AG08395 (cell line): Measurements from ENCODE around the gene GALNT14.
"Not testable (repeated sequence)": the region's sequence is repeated elsewhere in the genome, so short reads cannot be mapped to it uniquely, and the experiment has no call there.

Source experiments
- DNase-seq: peaks from one replicate; pipeline ENCODE4 v3.0.0; 2012; ENCODE audit warnings: mixed read lengths, low spot score

Gene GALNT14, protein sequence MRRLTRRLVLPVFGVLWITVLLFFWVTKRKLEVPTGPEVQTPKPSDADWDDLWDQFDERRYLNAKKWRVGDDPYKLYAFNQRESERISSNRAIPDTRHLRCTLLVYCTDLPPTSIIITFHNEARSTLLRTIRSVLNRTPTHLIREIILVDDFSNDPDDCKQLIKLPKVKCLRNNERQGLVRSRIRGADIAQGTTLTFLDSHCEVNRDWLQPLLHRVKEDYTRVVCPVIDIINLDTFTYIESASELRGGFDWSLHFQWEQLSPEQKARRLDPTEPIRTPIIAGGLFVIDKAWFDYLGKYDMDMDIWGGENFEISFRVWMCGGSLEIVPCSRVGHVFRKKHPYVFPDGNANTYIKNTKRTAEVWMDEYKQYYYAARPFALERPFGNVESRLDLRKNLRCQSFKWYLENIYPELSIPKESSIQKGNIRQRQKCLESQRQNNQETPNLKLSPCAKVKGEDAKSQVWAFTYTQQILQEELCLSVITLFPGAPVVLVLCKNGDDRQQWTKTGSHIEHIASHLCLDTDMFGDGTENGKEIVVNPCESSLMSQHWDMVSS

DNA sequence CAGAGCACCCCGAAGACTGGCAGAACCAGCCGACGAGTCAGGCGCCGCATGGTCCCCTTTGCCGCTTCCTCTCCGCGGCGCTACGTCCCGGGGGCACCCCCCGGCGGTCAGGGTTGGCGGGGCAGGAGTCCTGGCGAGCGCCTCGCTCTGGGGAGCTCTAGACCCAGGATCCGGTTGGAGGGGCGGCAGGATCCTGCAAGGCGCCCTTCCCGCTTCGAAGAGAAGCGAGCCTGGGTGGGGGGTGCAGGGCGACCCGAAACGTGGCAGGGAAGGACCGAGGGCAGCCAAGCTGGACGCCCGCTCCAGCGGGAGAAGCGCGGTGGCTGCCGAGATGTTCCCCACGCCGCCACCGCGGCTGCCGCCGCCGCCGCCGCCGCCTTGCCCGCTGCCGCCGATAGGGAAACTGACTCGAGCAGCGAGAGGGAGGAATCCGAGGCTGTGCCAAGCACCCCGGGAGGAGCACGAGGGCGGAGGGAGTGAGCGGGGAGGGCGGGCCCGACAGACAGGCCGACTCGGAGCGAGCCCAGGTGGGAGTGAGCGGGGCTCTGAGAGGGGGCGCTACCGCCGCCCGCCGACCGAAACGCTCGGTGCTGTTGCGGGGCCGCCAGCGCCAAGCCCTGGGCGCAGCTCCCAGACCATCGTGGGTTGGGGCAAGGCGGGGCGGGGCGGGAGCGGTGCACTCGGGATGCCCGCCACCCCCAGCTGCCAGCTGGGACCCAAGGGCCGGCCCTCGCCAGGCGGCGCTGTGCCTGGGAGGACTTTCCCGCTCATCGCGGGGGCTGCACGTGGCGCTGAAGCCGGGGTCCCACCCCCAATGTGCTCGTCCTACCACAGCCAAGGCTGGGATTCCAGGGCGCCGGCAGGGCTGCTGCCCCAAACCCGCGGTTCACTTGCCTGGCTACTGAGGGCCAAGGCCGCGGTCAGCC lies at the start of gene GALNT14:
Gene GALNT14 (minus strand): TSS at position 404 of the 926 bp plus-strand sequence. CDS start 354 bp downstream, at position 50.
- DNase-seq = peak; percentile 63

DNA sequence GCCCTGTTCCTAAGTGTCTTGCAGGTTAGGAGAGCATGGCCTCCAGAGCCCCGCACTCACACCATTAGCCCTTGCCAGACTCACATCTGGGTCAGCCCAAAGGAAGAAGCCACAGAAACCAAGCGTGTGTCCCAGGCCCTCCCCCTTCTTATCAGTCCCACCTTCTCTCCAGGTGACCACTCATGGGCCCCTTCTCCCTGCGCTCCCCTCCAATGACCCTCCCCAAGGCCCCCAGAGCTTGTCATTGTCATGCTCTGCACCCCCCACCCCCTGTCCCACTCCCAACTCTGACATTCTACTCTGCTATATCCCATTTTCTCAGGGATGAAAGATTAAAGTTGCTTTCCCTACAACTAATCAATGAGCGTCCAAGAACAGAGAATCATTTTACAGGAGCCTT lies 48.9 kb upstream of the GALNT14 start:
- DNase-seq = no peak

- not testable (repeated sequence) for DNase-seq
Measured at GRCh38 chr2:31183973-31184372, 45.7 kb upstream of the GALNT14 start.

DNA sequence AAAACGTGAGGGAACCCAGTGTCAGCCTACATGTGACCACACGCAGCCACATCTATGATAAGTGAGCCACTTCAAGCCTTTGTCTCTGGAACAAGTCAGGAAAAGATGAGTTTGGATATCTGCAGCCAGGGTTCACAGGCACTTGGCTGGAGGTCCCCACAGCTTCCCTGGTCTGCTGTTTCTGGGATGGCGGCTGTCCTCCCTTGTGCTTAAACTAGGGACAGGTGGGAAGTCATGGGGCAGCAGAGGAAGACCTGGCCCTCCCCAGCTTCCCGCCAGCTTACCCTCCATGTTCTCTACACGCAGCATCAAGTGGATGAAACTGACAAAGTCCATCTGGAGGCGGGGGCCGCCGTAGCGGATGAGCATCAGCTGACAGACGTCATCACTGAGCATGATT lies 38.5 kb upstream of the GALNT14 start:
- no peak for DNase-seq

GRCh38 chr2:31171142-31171541 lies 32.9 kb upstream of the GALNT14 start:
- no peak for DNase-seq

- DNase-seq = peak; percentile 84
Measured at GRCh38 chr2:31170071-31170698, 31.9 kb upstream of the GALNT14 start.

DNA sequence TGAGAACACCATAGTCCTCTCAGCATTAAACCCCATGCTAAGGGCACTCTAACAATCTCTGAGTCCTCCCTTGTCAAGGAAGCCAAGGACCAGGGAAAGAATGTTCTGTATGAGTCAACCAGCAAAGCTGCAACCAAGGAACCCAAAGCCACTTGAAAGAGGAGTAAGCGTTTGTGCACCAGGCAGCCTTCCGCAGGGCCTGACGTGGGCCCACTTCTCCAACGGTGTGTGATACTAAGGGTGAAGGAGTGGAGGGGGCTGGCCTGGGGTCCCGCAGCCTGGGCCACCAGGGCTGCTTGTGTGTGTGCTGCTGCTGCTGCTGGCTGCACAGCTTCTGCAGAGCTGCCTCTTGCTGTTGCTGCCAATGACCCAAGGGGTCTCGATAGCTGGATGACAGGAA lies 30.1 kb upstream of the GALNT14 start:
- peak; percentile 20 for DNase-seq

- DNase-seq = no peak
Measured at GRCh38 chr2:31166925-31167324, 28.7 kb upstream of the GALNT14 start.

GRCh38 chr2:31163011-31163539 lies 24.8 kb upstream of the GALNT14 start:
- no peak for DNase-seq

- DNase-seq = no peak
Measured at GRCh38 chr2:31161637-31162036, 23.4 kb upstream of the GALNT14 start.

- DNase-seq = no peak
Measured at GRCh38 chr2:31151501-31151900, 13.3 kb upstream of the GALNT14 start.

- DNase-seq = no peak
Measured at GRCh38 chr2:31150120-31150670, 12.0 kb upstream of the GALNT14 start.

GRCh38 chr2:31148514-31148913 lies 10.3 kb upstream of the GALNT14 start:
- DNase-seq = no peak

- no peak for DNase-seq
Measured at GRCh38 chr2:31147645-31148044, 9.4 kb upstream of the GALNT14 start.

- DNase-seq = no peak
Measured at GRCh38 chr2:31142110-31142509, 3.9 kb upstream of the GALNT14 start.

DNA sequence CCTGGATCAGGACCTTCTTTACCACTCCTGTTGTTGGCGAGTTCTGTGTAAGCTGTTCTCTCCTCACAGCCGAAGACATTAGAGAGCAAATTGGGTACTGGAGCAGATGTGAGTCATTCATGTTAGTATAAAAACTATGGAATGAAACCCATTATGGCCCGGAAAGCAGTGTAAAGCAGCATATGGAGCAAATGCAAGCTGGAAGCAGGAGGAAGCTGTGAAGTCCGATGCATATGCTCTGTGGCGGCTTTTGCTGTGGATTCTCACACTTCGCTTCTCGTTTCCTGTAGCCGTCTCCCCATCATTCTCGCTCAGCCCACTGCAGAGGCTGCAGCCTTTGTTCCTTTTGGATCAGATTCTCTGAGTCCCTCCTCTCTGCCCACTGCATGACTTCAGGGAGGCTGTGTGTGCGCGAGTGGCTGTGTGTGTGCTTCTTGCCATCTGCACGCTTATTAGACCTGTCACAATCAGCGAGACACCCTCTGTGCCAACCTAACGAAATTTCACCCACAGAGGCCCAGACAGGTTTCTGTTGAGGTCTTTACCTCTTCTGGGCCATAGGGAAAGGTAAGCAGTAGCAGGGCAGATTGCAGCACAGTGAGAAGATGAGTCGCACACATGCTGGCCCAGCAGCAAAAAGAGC lies 3.3 kb upstream of the GALNT14 start:
- no peak for DNase-seq

DNA sequence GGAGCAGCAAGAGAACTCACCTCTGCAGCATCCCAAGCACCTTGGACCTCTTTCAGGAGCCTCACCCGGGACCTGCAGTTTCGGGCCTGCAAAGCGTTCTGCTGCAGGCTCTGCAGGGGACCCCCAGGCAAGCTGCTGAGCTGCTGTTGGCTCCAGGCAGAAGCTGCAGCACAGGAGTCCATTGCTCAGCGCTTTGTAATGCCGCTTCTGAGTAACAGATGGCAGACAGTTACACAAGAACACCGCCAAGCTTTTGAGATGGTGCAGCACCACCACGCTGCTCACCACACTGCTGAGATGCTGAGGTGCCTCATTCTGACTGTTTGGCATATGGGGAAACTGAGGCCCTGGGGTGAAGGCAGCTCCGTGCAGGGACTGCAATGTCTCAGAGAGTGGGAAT lies 1.9 kb upstream of the GALNT14 start:
- DNase-seq = no peak

DNA sequence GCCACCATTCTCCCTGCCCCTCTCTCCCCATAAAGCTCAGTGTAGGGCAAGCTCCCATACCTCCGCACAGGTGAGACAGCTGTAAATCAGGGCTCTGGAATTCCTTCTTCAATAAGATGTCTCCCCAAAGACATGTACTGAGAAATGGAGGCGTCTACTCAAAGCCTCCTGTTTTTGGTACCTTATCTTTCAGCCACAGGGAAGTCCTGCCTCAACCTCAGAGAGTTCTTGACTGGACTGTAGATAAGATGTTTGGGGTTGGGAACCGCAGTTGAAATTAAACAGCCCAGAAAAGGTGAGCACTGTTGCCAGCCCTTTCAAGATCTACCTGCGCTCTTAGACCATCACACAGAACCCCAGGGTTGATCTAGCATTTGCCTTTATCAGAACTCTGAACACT lies 1.4 kb upstream of the GALNT14 start:
- no peak for DNase-seq

- peak; percentile 32 for DNase-seq
Measured at GRCh38 chr2:31137211-31138036, 816 bp downstream of the GALNT14 start.

DNA sequence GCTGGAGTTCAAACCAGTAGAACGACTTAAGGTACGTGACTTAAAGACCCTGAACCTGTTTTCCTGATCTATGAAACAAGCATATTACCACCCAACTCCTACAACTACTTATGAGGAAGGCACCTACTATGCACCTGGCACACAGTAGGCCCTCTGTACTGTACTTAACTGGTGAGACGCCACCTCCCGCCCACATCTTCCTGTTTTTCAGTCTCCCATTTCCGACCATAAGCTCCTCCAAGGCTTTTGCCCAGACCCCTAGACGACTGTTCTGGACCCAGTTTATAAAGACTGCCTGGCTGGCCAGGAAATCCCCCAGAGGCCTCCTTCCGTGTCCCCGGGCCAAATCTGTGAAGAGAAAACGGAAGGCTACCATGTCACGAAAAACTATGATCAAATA lies 1.5 kb downstream of the GALNT14 start:
- no peak for DNase-seq
